ENCODE results near the gene HNF1B.
"Not testable (repeated sequence)": the region's sequence is repeated elsewhere in the genome, so short reads cannot be mapped to it uniquely, and the experiment has no call there.

The HNF1B gene

GRCh38 chr17:37691807-37692206 is 53.1 kb downstream of the HNF1B start:
- Mint-ChIP-seq H3K27ac (no peak overlapping the region), H3K9me3 (no peaks in the 10 kb centered on the region), H3K4me3 (no peak overlapping the region), H3K4me1 (ENCODE audit: low read depth) (peaks cover 5% of the 10 kb centered on the region), H3K36me3 (ENCODE audit: low read depth) (peaks cover 3% of the 10 kb centered on the region), H3K27me3 (peaks cover 6% of the 10 kb centered on the region)

- Mint-ChIP-seq H3K4me3 (no peak overlapping the region), H3K9me3 (no peaks in the 10 kb centered on the region), H3K4me1 (ENCODE audit: low read depth) (no peaks in the 10 kb centered on the region), H3K27me3 (no peaks in the 10 kb centered on the region), H3K36me3 (ENCODE audit: low read depth) (no peaks in the 10 kb centered on the region), H3K27ac (no peak overlapping the region)
Measured at GRCh38 chr17:37689317-37689716, 55.5 kb downstream of the HNF1B start.

- peaks cover 11% of the 10 kb centered on the region for H3K4me1 Mint-ChIP-seq (ENCODE audit: low read depth)
- no peak overlapping the region for H3K4me3 Mint-ChIP-seq
- no peaks in the 10 kb centered on the region for H3K36me3 Mint-ChIP-seq (ENCODE audit: low read depth)
- H3K9me3 Mint-ChIP-seq, result no peaks in the 10 kb centered on the region
- H3K27ac Mint-ChIP-seq, result no peak overlapping the region
- peaks cover 5% of the 10 kb centered on the region for H3K27me3 Mint-ChIP-seq
Measured at GRCh38 chr17:37683454-37683984, 61.3 kb downstream of the HNF1B start.

- H3K4me1 Mint-ChIP-seq (ENCODE audit: low read depth), result peaks cover 11% of the 10 kb centered on the region
- H3K36me3 Mint-ChIP-seq (ENCODE audit: low read depth), result no peaks in the 10 kb centered on the region
- no peak overlapping the region for H3K4me3 Mint-ChIP-seq
- H3K9me3 Mint-ChIP-seq, result no peaks in the 10 kb centered on the region
- peaks cover 12% of the 10 kb centered on the region for H3K27me3 Mint-ChIP-seq
- H3K27ac Mint-ChIP-seq, result no peak overlapping the region
Measured at GRCh38 chr17:37682007-37682406, 62.9 kb downstream of the HNF1B start.

GRCh38 chr17:37679995-37680394 is 64.9 kb downstream of the HNF1B start:
- not testable (repeated sequence) for H3K36me3 Mint-ChIP-seq (ENCODE audit: low read depth); H3K4me3 Mint-ChIP-seq; H3K9me3 Mint-ChIP-seq; H3K27ac Mint-ChIP-seq
- Mint-ChIP-seq H3K4me1 (ENCODE audit: low read depth) (peaks cover 11% of the 10 kb centered on the region), H3K27me3 (peaks cover 23% of the 10 kb centered on the region)

GRCh38 chr17:37678036-37678435 is 66.8 kb downstream of the HNF1B start:
- Mint-ChIP-seq H3K9me3 (no peaks in the 10 kb centered on the region), H3K4me1 (ENCODE audit: low read depth) (no peaks in the 10 kb centered on the region), H3K27me3 (peaks cover 23% of the 10 kb centered on the region), H3K27ac (no peak overlapping the region), H3K4me3 (no peak overlapping the region), H3K36me3 (ENCODE audit: low read depth) (no peaks in the 10 kb centered on the region)

- Mint-ChIP-seq H3K27ac (no peak overlapping the region), H3K9me3 (no peaks in the 10 kb centered on the region), H3K4me1 (ENCODE audit: low read depth) (no peaks in the 10 kb centered on the region), H3K27me3 (peaks cover 23% of the 10 kb centered on the region), H3K36me3 (ENCODE audit: low read depth) (no peaks in the 10 kb centered on the region), H3K4me3 (no peak overlapping the region)
Measured at GRCh38 chr17:37677021-37677420, 67.8 kb downstream of the HNF1B start.

GRCh38 chr17:37676115-37676925 is 68.5 kb downstream of the HNF1B start:
- H3K27me3 Mint-ChIP-seq, result peaks cover 23% of the 10 kb centered on the region
- H3K4me3 Mint-ChIP-seq, result no peak overlapping the region
- no peaks in the 10 kb centered on the region for H3K36me3 Mint-ChIP-seq (ENCODE audit: low read depth)
- no peaks in the 10 kb centered on the region for H3K4me1 Mint-ChIP-seq (ENCODE audit: low read depth)
- no peak overlapping the region for H3K27ac Mint-ChIP-seq
- no peaks in the 10 kb centered on the region for H3K9me3 Mint-ChIP-seq

GRCh38 chr17:37674511-37674910 is 70.3 kb downstream of the HNF1B start:
- H3K9me3 Mint-ChIP-seq, result no peaks in the 10 kb centered on the region
- H3K27ac Mint-ChIP-seq, result no peak overlapping the region
- no peak overlapping the region for H3K4me3 Mint-ChIP-seq
- no peaks in the 10 kb centered on the region for H3K36me3 Mint-ChIP-seq (ENCODE audit: low read depth)
- H3K27me3 Mint-ChIP-seq, result peaks cover 23% of the 10 kb centered on the region
- no peaks in the 10 kb centered on the region for H3K4me1 Mint-ChIP-seq (ENCODE audit: low read depth)

GRCh38 chr17:37673386-37673785 is 71.5 kb downstream of the HNF1B start:
- peaks cover 18% of the 10 kb centered on the region for H3K27me3 Mint-ChIP-seq
- H3K9me3 Mint-ChIP-seq, result no peaks in the 10 kb centered on the region
- H3K4me1 Mint-ChIP-seq (ENCODE audit: low read depth), result no peaks in the 10 kb centered on the region
- H3K36me3 Mint-ChIP-seq (ENCODE audit: low read depth), result no peaks in the 10 kb centered on the region
- H3K4me3 Mint-ChIP-seq, result no peak overlapping the region
- H3K27ac Mint-ChIP-seq, result no peak overlapping the region

GRCh38 chr17:37672548-37673078 is 72.2 kb downstream of the HNF1B start:
- Mint-ChIP-seq H3K27ac (no peak overlapping the region), H3K4me3 (no peak overlapping the region), H3K27me3 (peaks cover 18% of the 10 kb centered on the region), H3K9me3 (no peaks in the 10 kb centered on the region), H3K4me1 (ENCODE audit: low read depth) (no peaks in the 10 kb centered on the region), H3K36me3 (ENCODE audit: low read depth) (no peaks in the 10 kb centered on the region)

- Mint-ChIP-seq H3K27me3 (peaks cover 12% of the 10 kb centered on the region), H3K4me3 (no peak overlapping the region), H3K36me3 (ENCODE audit: low read depth) (no peaks in the 10 kb centered on the region), H3K27ac (no peak overlapping the region), H3K4me1 (ENCODE audit: low read depth) (no peaks in the 10 kb centered on the region), H3K9me3 (no peaks in the 10 kb centered on the region)
Measured at GRCh38 chr17:37671824-37672547, 72.9 kb downstream of the HNF1B start.

- Mint-ChIP-seq H3K4me1 (ENCODE audit: low read depth) (no peaks in the 10 kb centered on the region), H3K27me3 (peaks cover 4% of the 10 kb centered on the region), H3K27ac (no peak overlapping the region), H3K4me3 (no peak overlapping the region), H3K36me3 (ENCODE audit: low read depth) (no peaks in the 10 kb centered on the region), H3K9me3 (no peaks in the 10 kb centered on the region)
Measured at GRCh38 chr17:37671028-37671823, 73.6 kb downstream of the HNF1B start.

- Mint-ChIP-seq H3K27me3 (no peaks in the 10 kb centered on the region), H3K4me1 (ENCODE audit: low read depth) (no peaks in the 10 kb centered on the region), H3K27ac (no peak overlapping the region), H3K4me3 (no peak overlapping the region), H3K36me3 (ENCODE audit: low read depth) (no peaks in the 10 kb centered on the region), H3K9me3 (no peaks in the 10 kb centered on the region)
Measured at GRCh38 chr17:37667039-37667438, 77.8 kb downstream of the HNF1B start.
